DOHH2 (cell line): ENCODE data around the gene BCAS1.

Experiments used
- H3F3A ChIP-seq: fragments of 200-600 bp; sonication (generic), shearing (Covaris generic); 2 replicates; pipeline ENCODE4 v1.6.0; 2016; ENCODE audit warnings: antibody characterized with exemption, mild to moderate bottlenecking; ENCODE audit not compliant: control insufficient read depth, insufficient read depth
- H3K27ac ChIP-seq: fragments of 200-600 bp; sonication (generic); 2 replicates; pipeline ENCODE4 v1.5.1; 2014; ENCODE audit warnings: low read depth, mild to moderate bottlenecking, low read length, moderate library complexity
- H3K27me3 ChIP-seq: fragments of 200-600 bp; sonication (generic); 2 replicates; pipeline ENCODE4 v1.6.1; 2014; ENCODE audit warnings: mild to moderate bottlenecking, low read length, mixed read lengths; ENCODE audit not compliant: control insufficient read depth
- H3K36me3 ChIP-seq: fragments of 200-600 bp; sonication (generic); 2 replicates; pipeline ENCODE4 v1.6.1; 2014; ENCODE audit warnings: mild to moderate bottlenecking, low read length, moderate library complexity, mixed read lengths; ENCODE audit not compliant: control insufficient read depth
- H3K4me1 ChIP-seq: fragments of 200-600 bp; sonication (generic); 2 replicates; pipeline ENCODE4 v1.6.1; 2014; ENCODE audit warnings: mild to moderate bottlenecking, low read length, mixed read lengths; ENCODE audit not compliant: control insufficient read depth
- H3K4me2 ChIP-seq: fragments of 200-600 bp; sonication (generic); 2 replicates; pipeline ENCODE4 v1.6.0; 2014; ENCODE audit warnings: mild to moderate bottlenecking, low read length, moderate library complexity
- H3K4me3 ChIP-seq: fragments of 200-600 bp; sonication (generic); 2 replicates; pipeline ENCODE4 v1.5.1; 2014; ENCODE audit warnings: mild to moderate bottlenecking, low read length, mixed read lengths
- H3K79me2 ChIP-seq: fragments of 200-600 bp; sonication (generic); 2 replicates; pipeline ENCODE4 v1.6.1; 2014; ENCODE audit warnings: mild to moderate bottlenecking, low read length, mixed read lengths; ENCODE audit not compliant: control insufficient read depth
- H3K9me2 ChIP-seq: fragments of 200-600 bp; sonication (generic); replicated peaks from 2 replicates; pipeline ENCODE4 v1.6.1; 2014; ENCODE audit warnings: mild to moderate bottlenecking, low read length, mixed read lengths; ENCODE audit not compliant: control insufficient read depth
- H3K9me3 ChIP-seq: fragments of 200-600 bp; sonication (generic); 2 replicates; pipeline ENCODE4 v1.6.1; 2014; ENCODE audit warnings: antibody characterized with exemption, low read length, mixed read lengths; ENCODE audit not compliant: control insufficient read depth, insufficient read depth
- H4K20me1 ChIP-seq: fragments of 200-600 bp; sonication (generic); 2 replicates; pipeline ENCODE4 v1.6.0; 2014; ENCODE audit warnings: low read depth, mild to moderate bottlenecking, antibody characterized with exemption, low read length, moderate library complexity; ENCODE audit not compliant: control insufficient read depth, insufficient read depth
- EZH2phosphoT487 ChIP-seq: fragments of 200-600 bp; sonication (generic); IDR thresholded peaks from 2 replicates; pipeline ENCODE4 v1.6.1; 2017; ENCODE audit warnings: borderline replicate concordance, mild to moderate bottlenecking, antibody characterized with exemption, low read length, moderate library complexity, mixed read lengths
- TF ChIP-seq, protein P1 (sequence below): fragments of 200-600 bp; sonication (generic); IDR thresholded peaks from one replicate; pipeline ENCODE4 v1.5.1; 2014; ENCODE audit warnings: antibody characterized with exemption, mild to moderate bottlenecking, low read depth, low read length; ENCODE audit not compliant: poor library complexity, severe bottlenecking

BCAS1 gene

DNA sequence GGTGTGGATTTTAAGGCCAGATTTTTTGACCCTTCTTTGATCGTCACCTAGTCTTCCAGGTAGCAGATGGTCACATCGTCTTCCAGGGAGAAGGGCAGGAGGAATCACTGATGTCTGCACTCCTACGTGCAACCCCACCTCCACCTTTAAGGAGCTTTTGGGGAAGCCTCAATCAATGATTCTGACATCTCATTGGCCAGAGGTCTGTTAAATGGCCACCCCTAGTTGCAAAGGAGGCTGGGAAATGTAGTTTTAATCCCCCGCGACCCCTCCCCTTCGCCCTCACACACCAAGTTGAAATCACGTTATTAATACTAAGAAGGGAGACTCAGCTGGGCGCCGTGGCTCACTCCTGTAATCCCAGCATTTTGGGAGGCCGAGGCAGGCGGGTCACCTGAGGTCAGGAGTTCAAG lies 151.4 kb downstream of the BCAS1 start:
- Histone ChIP-seq H3F3A (peaks cover 26% of the 10 kb centered on the region), H3K36me3 (peaks cover under 1% of the 10 kb centered on the region), H3K4me2 (peak overlapping the region; percentile 29; the same call in 1 of the 2 replicates), H3K27me3 (no peaks in the 10 kb centered on the region), H3K9me3 (peaks cover under 1% of the 10 kb centered on the region; the same call in 1 of the 2 replicates), H3K4me1 (peaks cover 80% of the 10 kb centered on the region), H3K9me2 (no peaks in the 10 kb centered on the region), H3K4me3 (no peak overlapping the region; the same call in 1 of the 2 replicates), H3K27ac (no peak overlapping the region), H4K20me1 (no peaks in the 10 kb centered on the region), H3K79me2 (no peaks in the 10 kb centered on the region)
- TF ChIP-seq EZH2phosphoT487: no peak
- TF ChIP-seq, protein P1, sequence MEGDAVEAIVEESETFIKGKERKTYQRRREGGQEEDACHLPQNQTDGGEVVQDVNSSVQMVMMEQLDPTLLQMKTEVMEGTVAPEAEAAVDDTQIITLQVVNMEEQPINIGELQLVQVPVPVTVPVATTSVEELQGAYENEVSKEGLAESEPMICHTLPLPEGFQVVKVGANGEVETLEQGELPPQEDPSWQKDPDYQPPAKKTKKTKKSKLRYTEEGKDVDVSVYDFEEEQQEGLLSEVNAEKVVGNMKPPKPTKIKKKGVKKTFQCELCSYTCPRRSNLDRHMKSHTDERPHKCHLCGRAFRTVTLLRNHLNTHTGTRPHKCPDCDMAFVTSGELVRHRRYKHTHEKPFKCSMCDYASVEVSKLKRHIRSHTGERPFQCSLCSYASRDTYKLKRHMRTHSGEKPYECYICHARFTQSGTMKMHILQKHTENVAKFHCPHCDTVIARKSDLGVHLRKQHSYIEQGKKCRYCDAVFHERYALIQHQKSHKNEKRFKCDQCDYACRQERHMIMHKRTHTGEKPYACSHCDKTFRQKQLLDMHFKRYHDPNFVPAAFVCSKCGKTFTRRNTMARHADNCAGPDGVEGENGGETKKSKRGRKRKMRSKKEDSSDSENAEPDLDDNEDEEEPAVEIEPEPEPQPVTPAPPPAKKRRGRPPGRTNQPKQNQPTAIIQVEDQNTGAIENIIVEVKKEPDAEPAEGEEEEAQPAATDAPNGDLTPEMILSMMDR: no peak

DNA sequence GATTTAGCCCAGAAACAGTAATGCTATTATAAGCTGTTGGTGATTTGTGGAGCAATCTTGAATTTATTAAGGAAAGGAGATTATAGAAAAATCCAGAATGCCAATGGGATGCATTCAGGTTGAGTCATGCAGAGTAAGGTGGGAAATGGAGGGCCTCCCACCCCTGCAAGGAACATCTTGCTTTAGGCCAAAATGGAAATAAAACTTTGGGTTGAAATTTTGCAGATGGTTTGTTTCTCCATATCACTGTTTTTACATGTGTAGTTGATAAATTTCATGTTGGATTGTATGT lies 152.4 kb downstream of the BCAS1 start:
- TF ChIP-seq EZH2phosphoT487: no peak
- TF ChIP-seq, protein P1: no peak
- H3K79me2 ChIP-seq: no peaks in the 10 kb centered on the region
- H4K20me1 ChIP-seq: no peaks in the 10 kb centered on the region
- H3K27me3 ChIP-seq: no peaks in the 10 kb centered on the region
- no peaks in the 10 kb centered on the region for H3K9me3 ChIP-seq
- H3K4me2 ChIP-seq: no peak overlapping the region
- H3K9me2 ChIP-seq: no peaks in the 10 kb centered on the region
- H3F3A ChIP-seq: peaks cover 16% of the 10 kb centered on the region
- no peak overlapping the region for H3K4me3 ChIP-seq
- H3K36me3 ChIP-seq: no peaks in the 10 kb centered on the region
- no peak overlapping the region for H3K27ac ChIP-seq
- H3K4me1 ChIP-seq: peaks cover 71% of the 10 kb centered on the region

DNA sequence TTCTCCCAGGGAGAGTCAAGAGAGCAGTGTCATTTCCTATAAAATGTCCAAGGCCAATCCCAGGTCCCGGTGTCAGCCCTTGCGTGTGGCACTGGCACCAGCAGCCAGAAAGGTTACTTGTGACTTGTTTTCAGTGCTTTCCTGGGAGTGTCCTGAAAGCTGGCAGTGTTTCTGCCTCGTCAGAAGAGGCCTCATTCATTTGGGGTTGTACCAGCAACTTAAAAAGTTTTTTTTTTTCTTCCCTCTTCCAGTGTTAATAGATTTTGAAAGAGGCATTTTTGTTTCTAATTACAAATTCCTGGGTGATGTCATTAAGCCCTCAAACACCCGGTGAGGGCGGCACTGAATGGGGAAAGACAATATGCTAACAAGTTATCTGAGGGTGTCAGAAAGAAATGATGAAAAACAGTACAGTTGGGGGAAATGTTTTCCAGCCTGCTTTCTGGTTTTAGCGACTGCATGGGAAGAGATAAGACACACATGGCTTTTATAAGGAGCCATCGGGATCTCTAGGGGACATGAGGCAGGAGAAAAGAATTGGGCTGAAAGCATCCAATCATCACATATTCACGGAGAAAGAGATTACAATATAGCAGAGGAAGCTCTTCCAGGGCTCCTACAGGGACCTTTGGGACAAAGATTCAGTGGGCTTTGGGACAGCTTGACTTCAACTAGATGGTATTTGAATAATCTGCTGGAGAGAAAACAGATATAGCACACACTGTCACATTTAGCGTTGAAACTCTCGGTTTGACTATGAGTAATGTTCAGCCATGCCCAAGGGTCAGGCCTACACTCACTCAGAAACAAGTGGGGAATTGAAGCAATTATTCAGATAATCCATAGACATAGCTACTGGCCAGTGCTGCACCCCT lies 153.0 kb downstream of the BCAS1 start:
- Histone ChIP-seq H3K9me2 (no peaks in the 10 kb centered on the region), H3K4me1 (peaks cover 65% of the 10 kb centered on the region), H3K27me3 (no peaks in the 10 kb centered on the region), H3K79me2 (no peaks in the 10 kb centered on the region), H3K4me2 (peak overlapping the region; percentile 1; the same call in 1 of the 2 replicates), H4K20me1 (no peaks in the 10 kb centered on the region), H3K36me3 (no peaks in the 10 kb centered on the region), H3K4me3 (no peak overlapping the region), H3K27ac (no peak overlapping the region), H3F3A (peaks cover 12% of the 10 kb centered on the region), H3K9me3 (no peaks in the 10 kb centered on the region)
- TF ChIP-seq, protein P1: no peak
- TF ChIP-seq EZH2phosphoT487: no peak
